ENCODE data around the gene HBS1L. TPM values are rescaled to one million over a fixed set of nuclear protein-coding genes. Genes with fewer than 3 reads are reported as not detected.

Gene HBS1L
- total RNA-seq, 3 donors from 2014 or later (not counting 1 experiment from before 2014, with no cell fraction given): 75.3 to 82.2 (median 80.1) TPM

GRCh38 chr6:134928151-134928900, 126.3 kb downstream of the HBS1L start:
- ATAC-seq (no peak), DNase-seq (no peak)
- H3K27ac Mint-ChIP-seq: no peak overlapping the region
- TF ChIP-seq, protein P1, sequence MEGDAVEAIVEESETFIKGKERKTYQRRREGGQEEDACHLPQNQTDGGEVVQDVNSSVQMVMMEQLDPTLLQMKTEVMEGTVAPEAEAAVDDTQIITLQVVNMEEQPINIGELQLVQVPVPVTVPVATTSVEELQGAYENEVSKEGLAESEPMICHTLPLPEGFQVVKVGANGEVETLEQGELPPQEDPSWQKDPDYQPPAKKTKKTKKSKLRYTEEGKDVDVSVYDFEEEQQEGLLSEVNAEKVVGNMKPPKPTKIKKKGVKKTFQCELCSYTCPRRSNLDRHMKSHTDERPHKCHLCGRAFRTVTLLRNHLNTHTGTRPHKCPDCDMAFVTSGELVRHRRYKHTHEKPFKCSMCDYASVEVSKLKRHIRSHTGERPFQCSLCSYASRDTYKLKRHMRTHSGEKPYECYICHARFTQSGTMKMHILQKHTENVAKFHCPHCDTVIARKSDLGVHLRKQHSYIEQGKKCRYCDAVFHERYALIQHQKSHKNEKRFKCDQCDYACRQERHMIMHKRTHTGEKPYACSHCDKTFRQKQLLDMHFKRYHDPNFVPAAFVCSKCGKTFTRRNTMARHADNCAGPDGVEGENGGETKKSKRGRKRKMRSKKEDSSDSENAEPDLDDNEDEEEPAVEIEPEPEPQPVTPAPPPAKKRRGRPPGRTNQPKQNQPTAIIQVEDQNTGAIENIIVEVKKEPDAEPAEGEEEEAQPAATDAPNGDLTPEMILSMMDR (IDR thresholded peaks at IDR 0.05): no peak
- intact Hi-C loops (cut with micrococcal nuclease): no loop called here
- H3K27ac ChIP-seq (ENCODE audit: low read length): no peak overlapping the region
- H3K4me1 Mint-ChIP-seq: no peaks in the 10 kb centered on the region
- no peak overlapping the region for H3K4me3 Mint-ChIP-seq
- no peaks in the 10 kb centered on the region for H3K9me3 ChIP-seq (ENCODE audit: control insufficient read depth, insufficient read depth, low read length)
- H3K27me3 ChIP-seq (ENCODE audit: control insufficient read depth, insufficient read depth, low read length): no peaks in the 10 kb centered on the region
- H3K9me3 Mint-ChIP-seq: no peaks in the 10 kb centered on the region
- H3K4me1 ChIP-seq (ENCODE audit: control insufficient read depth, insufficient read depth, low read length): no peaks in the 10 kb centered on the region
- WGBS (ENCODE audit: insufficient coverage): 92% methylated on average over 6 of the region's 6 CpGs
- H3K4me3 ChIP-seq (ENCODE audit: low read length): no peak overlapping the region
- no peaks in the 10 kb centered on the region for H3K36me3 ChIP-seq (ENCODE audit: control insufficient read depth, insufficient read depth, low read length)
- no peaks in the 10 kb centered on the region for H3K36me3 Mint-ChIP-seq
- H3K27me3 Mint-ChIP-seq (ENCODE audit: low read depth in 2 of 2): no peaks in the 10 kb centered on the region

DNA sequence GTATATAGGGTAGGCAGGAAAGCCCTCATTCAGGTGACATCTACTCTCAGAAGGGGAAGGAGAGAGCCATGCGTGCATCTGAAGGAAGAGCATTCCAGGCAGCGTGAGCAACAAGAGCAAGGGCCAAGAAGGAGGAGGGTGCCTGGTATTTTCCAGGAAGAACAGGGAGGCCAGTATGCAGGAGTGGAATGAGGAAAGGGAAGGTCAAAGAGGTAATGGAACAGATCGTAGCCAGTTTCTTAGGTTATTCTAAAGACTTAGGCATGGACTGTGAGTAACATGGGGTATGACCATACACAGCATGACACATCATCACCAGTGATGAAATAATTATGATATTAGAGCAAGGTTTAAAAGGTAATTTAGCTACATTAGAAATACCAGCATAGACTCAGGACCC, 128.8 kb downstream of the HBS1L start:
- ATAC-seq (no peak), DNase-seq (no peak)
- intact Hi-C loops (cut with micrococcal nuclease): no loop called here
- no peak overlapping the region for H3K27ac ChIP-seq (ENCODE audit: low read length)
- Mint-ChIP-seq H3K36me3 (no peaks in the 10 kb centered on the region), H3K27ac (no peak overlapping the region), H3K27me3 (ENCODE audit: low read depth in 2 of 2) (no peaks in the 10 kb centered on the region), H3K4me3 (no peak overlapping the region), H3K9me3 (no peaks in the 10 kb centered on the region), H3K4me1 (no peaks in the 10 kb centered on the region)
- WGBS (ENCODE audit: insufficient coverage): 94% methylated on average over 3 of the region's 3 CpGs
- H3K27me3 ChIP-seq (ENCODE audit: control insufficient read depth, insufficient read depth, low read length): no peaks in the 10 kb centered on the region
- TF ChIP-seq, protein P1 (IDR thresholded peaks at IDR 0.05): no peak
- no peaks in the 10 kb centered on the region for H3K4me1 ChIP-seq (ENCODE audit: control insufficient read depth, insufficient read depth, low read length)
- no peaks in the 10 kb centered on the region for H3K36me3 ChIP-seq (ENCODE audit: control insufficient read depth, insufficient read depth, low read length)
- H3K9me3 ChIP-seq (ENCODE audit: control insufficient read depth, insufficient read depth, low read length): no peaks in the 10 kb centered on the region
- no peak overlapping the region for H3K4me3 ChIP-seq (ENCODE audit: low read length)

DNA sequence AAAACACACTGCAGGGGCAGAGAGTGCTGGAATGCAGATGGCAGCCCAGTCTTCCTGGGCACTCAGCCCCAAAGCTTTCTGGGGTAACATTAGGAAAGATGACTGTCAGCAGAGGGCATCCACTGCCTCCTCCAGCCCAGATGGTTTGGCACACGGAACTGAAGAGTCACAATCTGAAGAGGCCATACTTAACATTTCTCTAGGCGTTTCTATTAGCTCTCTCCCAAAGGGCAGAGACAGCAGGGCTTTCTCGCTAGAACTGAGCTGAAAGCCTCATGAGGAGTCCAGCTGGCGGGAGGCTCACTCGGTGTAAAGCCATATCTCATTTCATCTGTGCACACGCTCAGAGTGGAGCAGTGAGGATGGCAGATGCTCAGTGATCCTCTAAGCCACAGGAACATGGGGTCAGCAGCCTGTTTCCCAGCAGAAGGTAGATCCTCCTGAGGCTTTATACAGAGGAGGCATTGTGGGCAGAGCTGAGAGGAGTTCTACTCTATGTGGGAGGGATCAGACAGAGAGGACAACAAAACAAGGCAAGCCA, 132.8 kb downstream of the HBS1L start:
- intact Hi-C loops (cut with micrococcal nuclease): no loop called here
- no peaks in the 10 kb centered on the region for H3K36me3 Mint-ChIP-seq
- Histone ChIP-seq H3K27ac (ENCODE audit: low read length) (no peak overlapping the region), H3K4me1 (ENCODE audit: control insufficient read depth, insufficient read depth, low read length) (no peaks in the 10 kb centered on the region), H3K4me3 (ENCODE audit: low read length) (no peak overlapping the region), H3K36me3 (ENCODE audit: control insufficient read depth, insufficient read depth, low read length) (no peaks in the 10 kb centered on the region), H3K9me3 (ENCODE audit: control insufficient read depth, insufficient read depth, low read length) (no peaks in the 10 kb centered on the region), H3K27me3 (ENCODE audit: control insufficient read depth, insufficient read depth, low read length) (no peaks in the 10 kb centered on the region)
- DNase-seq: no peak
- H3K4me3 Mint-ChIP-seq: no peak overlapping the region
- TF ChIP-seq, protein P1 (IDR thresholded peaks at IDR 0.05): no peak
- H3K4me1 Mint-ChIP-seq: no peaks in the 10 kb centered on the region
- no peak for ATAC-seq
- H3K27ac Mint-ChIP-seq: no peak overlapping the region
- 92% methylated on average over 6 of the region's 6 CpGs for WGBS (ENCODE audit: insufficient coverage)
- no peaks in the 10 kb centered on the region for H3K9me3 Mint-ChIP-seq
- H3K27me3 Mint-ChIP-seq (ENCODE audit: low read depth in 2 of 2): no peaks in the 10 kb centered on the region
